ENCODE data around the gene PRKG2. TPM values are rescaled to one million over a fixed set of nuclear protein-coding genes. Genes with fewer than 3 reads are reported as not detected.

PRKG2 gene
- polyA plus RNA-seq, 2 of the 4 experiments (the other 2 are of a cell fraction), result 0.96 to 5.3 TPM

- 40% methylated on average over 5 of the region's 5 CpGs for WGBS (ENCODE audit: missing lambda C conversion rate)
- TF ChIP-seq, protein P1, sequence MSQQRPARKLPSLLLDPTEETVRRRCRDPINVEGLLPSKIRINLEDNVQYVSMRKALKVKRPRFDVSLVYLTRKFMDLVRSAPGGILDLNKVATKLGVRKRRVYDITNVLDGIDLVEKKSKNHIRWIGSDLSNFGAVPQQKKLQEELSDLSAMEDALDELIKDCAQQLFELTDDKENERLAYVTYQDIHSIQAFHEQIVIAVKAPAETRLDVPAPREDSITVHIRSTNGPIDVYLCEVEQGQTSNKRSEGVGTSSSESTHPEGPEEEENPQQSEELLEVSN (IDR thresholded peaks at IDR 0.05; ENCODE audit: borderline replicate concordance, low read depth), result no peak
- TF ChIP-seq GATA3 (IDR thresholded peaks at IDR 0.05; ENCODE audit: borderline replicate concordance) (no peak), HDAC2 (IDR thresholded peaks at IDR 0.05) (no peak), POLR2A (IDR thresholded peaks at IDR 0.05; ENCODE audit: low read length) (no peak), RCOR1 (IDR thresholded peaks at IDR 0.05; ENCODE audit: low read depth, low read length) (no peak), HOXB13 (CRISPR knock-in tag; IDR thresholded peaks at IDR 0.05; ENCODE audit: low read depth) (no peak), ZC3H11A (IDR thresholded peaks at IDR 0.05) (no peak), EHF (CRISPR knock-in tag; IDR thresholded peaks at IDR 0.05) (no peak), TP53 (CRISPR knock-in tag; IDR thresholded peaks at IDR 0.05) (no peak), RARB (CRISPR knock-in tag; IDR thresholded peaks at IDR 0.05) (no peak), RFX5 (IDR thresholded peaks at IDR 0.05) (no peak), HES2 (IDR thresholded peaks at IDR 0.05) (no peak)
- CTCF ChIA-PET, result no interaction called here
- peaks cover 24% of the 10 kb centered on the region for H3K4me1 ChIP-seq
- POLR2A ChIA-PET, result no interaction called here
- H3K27ac ChIP-seq, result no peak overlapping the region
- FAIRE-seq, result no peak
- DNase-seq (ENCODE audit: low read depth in 1 of 2, low spot score in 1 of 2), result no peak
- H3K9me3 ChIP-seq, result no peaks in the 10 kb centered on the region
- H3K4me3 ChIP-seq, result no peak overlapping the region
- 0 out of 3 replicates have a peak overlapping the region, but pooled peaks have one; percentile 28 for H3K4me2 ChIP-seq
- ATAC-seq, result no peak
These were observed 48.4 kb downstream of the PRKG2 start for GRCh38 chr4:81166458-81167160.

GRCh38 chr4:81165861-81166430, 49.1 kb downstream of the PRKG2 start:
- ChIA-PET POLR2A (no interaction called here), CTCF (no interaction called here)
- 0% methylated on average over 1 of the region's 1 CpG for WGBS (ENCODE audit: missing lambda C conversion rate)
- H3K4me3 ChIP-seq, result no peak overlapping the region
- H3K4me1 ChIP-seq, result peaks cover 24% of the 10 kb centered on the region
- DNase-seq (ENCODE audit: low read depth in 1 of 2, low spot score in 1 of 2), result no peak
- no peak for TF ChIP-seq NR3C1 (IDR thresholded peaks at IDR 0.05)
- no peak for TF ChIP-seq FOSB (CRISPR knock-in tag; IDR thresholded peaks at IDR 0.05)
- no peak for TF ChIP-seq ESRRA (IDR thresholded peaks at IDR 0.05; ENCODE audit: borderline replicate concordance, low read length)
- TF ChIP-seq RCOR1 (IDR thresholded peaks at IDR 0.05; ENCODE audit: low read depth, low read length), result no peak
- TF ChIP-seq POLR2A (IDR thresholded peaks at IDR 0.05; ENCODE audit: low read length), result no peak
- TF ChIP-seq ELK1 (IDR thresholded peaks at IDR 0.05; ENCODE audit: low read depth, low read length), result no peak
- TF ChIP-seq, protein P1 (IDR thresholded peaks at IDR 0.05; ENCODE audit: borderline replicate concordance, low read depth), result no peak
- no peak for TF ChIP-seq SMC3 (IDR thresholded peaks at IDR 0.05)
- TF ChIP-seq HOXB13 (CRISPR knock-in tag; IDR thresholded peaks at IDR 0.05; ENCODE audit: low read depth), result no peak
- TF ChIP-seq PBX3 (IDR thresholded peaks at IDR 0.05), result no peak
- no peak for TF ChIP-seq BHLHE40 (IDR thresholded peaks at IDR 0.05; ENCODE audit: low read depth, low read length)
- no peak for TF ChIP-seq SREBF2 (IDR thresholded peaks at IDR 0.05)
- TF ChIP-seq, protein P2, sequence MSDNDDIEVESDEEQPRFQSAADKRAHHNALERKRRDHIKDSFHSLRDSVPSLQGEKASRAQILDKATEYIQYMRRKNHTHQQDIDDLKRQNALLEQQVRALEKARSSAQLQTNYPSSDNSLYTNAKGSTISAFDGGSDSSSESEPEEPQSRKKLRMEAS (IDR thresholded peaks at IDR 0.05), result no peak
- TF ChIP-seq ZSCAN20 (CRISPR knock-in tag; IDR thresholded peaks at IDR 0.05), result no peak
- no peak for TF ChIP-seq JUNB (IDR thresholded peaks at IDR 0.05)
- no peak for TF ChIP-seq MAZ (IDR thresholded peaks at IDR 0.05; ENCODE audit: borderline replicate concordance, low read depth, low read length)
- no peak for TF ChIP-seq NFE2L2 (conservative IDR thresholded peaks at IDR 0.05; ENCODE audit: low read length)
- FAIRE-seq, result no peak
- H3K4me2 ChIP-seq, result 0 out of 3 replicates have a peak overlapping the region, but pooled peaks have one; percentile 28
- no peak overlapping the region for H3K27ac ChIP-seq
- H3K9me3 ChIP-seq, result no peaks in the 10 kb centered on the region
- ATAC-seq, result no peak
